Chondrocyte (in vitro differentiated cells): ENCODE measurements around the gene LENG1. TPM values are rescaled to one million over a fixed set of nuclear protein-coding genes. Genes with fewer than 3 reads are reported as not detected.

ENCODE experiments used
- DNase-seq: peaks from one replicate; pipeline ENCODE4 v3.0.0; 2021; ENCODE audit warnings: mixed read lengths, low spot score
- H3K27ac Mint-ChIP-seq: one replicate; pipeline ENCODE4 v1.8.0; 2021; ENCODE audit warnings: mild to moderate bottlenecking, moderate library complexity, mixed read lengths; ENCODE audit not compliant: unreplicated experiment
- H3K27me3 Mint-ChIP-seq: 2 replicates; pipeline ENCODE4 v1.8.0; 2021; ENCODE audit warnings: low read depth, mixed read lengths
- H3K36me3 Mint-ChIP-seq: 2 replicates; pipeline ENCODE4 v1.8.0; 2021; ENCODE audit warnings: low read depth, mixed read lengths
- H3K4me1 Mint-ChIP-seq: 2 replicates; pipeline ENCODE4 v1.8.0; 2021; ENCODE audit warnings: low read depth, mild to moderate bottlenecking, mixed read lengths
- H3K4me3 Mint-ChIP-seq: one replicate; pipeline ENCODE4 v1.8.0; 2021; ENCODE audit warnings: mild to moderate bottlenecking, moderate library complexity, mixed read lengths; ENCODE audit not compliant: unreplicated experiment
- H3K9me3 Mint-ChIP-seq: 2 replicates; pipeline ENCODE4 v1.8.0; 2021; ENCODE audit warnings: low read depth, mixed read lengths
- total RNA-seq: library from RNA; stranded (reverse); gene quantifications from 3 replicates; pipeline ENCODE4 v1.2.1, GENCODE V29; 2021
- TF ChIP-seq, protein P1 (sequence below): fragments of 200-600 bp; sonication (generic); IDR thresholded peaks from 2 replicates; pipeline ENCODE4 v1.5.0; 2021; ENCODE audit warnings: antibody characterized with exemption, mild to moderate bottlenecking, moderate library complexity

The LENG1 gene
- total RNA-seq, 1 donor from 2014 or later, result 6.0 TPM

DNA sequence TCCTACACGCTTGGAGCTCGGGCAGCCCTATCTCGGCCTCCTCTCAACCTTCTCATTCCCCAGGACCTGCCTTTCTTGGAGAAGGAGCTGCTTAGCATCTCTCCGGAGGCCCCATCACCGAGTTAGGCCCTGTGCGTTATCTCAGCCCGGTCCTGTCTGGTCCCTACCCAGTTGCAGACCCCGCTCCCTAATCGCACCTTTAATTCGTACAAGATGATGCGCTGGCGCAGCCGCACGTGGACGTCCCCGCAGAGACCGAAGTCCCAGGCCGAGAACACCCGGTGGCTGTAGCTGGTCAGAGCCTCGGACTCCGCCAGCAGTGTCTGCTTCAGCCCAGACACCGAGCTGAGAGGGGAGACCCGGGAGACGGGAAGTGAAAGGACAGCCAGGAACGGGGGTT, 5.7 kb upstream of the LENG1 start:
- Mint-ChIP-seq H3K4me3 (no peak overlapping the region), H3K27ac (no peak overlapping the region), H3K27me3 (no peaks in the 10 kb centered on the region), H3K4me1 (peaks cover 25% of the 10 kb centered on the region), H3K9me3 (no peaks in the 10 kb centered on the region), H3K36me3 (no peaks in the 10 kb centered on the region)
- no peak for DNase-seq
- TF ChIP-seq, protein P1, sequence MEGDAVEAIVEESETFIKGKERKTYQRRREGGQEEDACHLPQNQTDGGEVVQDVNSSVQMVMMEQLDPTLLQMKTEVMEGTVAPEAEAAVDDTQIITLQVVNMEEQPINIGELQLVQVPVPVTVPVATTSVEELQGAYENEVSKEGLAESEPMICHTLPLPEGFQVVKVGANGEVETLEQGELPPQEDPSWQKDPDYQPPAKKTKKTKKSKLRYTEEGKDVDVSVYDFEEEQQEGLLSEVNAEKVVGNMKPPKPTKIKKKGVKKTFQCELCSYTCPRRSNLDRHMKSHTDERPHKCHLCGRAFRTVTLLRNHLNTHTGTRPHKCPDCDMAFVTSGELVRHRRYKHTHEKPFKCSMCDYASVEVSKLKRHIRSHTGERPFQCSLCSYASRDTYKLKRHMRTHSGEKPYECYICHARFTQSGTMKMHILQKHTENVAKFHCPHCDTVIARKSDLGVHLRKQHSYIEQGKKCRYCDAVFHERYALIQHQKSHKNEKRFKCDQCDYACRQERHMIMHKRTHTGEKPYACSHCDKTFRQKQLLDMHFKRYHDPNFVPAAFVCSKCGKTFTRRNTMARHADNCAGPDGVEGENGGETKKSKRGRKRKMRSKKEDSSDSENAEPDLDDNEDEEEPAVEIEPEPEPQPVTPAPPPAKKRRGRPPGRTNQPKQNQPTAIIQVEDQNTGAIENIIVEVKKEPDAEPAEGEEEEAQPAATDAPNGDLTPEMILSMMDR, result no peak

DNA sequence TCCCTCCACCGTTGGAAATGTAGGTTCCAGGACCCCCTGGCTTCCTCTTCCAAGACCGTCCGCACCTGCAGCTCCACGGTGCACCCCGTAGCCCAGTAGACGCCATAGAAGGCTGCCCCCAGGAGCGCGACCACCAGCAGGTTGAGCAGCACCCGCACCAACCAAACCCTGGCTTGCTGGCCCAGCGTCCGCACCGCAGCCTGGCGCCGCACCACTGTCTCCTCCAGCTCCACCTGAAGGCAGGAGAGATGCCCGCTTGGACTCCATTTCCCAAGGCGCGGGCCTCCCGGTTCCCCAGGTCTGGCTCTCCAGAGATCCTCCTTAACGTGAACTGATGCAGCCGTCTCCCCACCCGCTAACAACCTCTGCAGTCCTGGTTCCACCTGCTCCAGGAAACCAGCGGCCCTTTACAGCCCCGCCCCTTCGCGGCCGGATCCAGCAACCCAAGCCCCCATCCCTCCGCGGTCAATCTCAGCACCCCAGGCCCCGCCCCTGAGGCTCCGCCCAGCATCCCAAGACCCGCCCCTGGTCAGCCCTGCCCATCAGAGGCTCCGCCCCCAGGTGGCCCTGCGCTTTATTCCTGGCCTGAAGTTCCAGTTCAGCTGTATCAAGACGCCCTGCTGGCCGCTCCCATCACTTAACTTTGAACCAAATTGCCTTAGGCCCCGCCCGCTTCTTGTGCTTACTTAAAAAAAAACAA, 5.0 kb upstream of the LENG1 start:
- DNase-seq, result no peak
- H3K9me3 Mint-ChIP-seq, result no peaks in the 10 kb centered on the region
- peak overlapping the region; percentile 42 for H3K4me3 Mint-ChIP-seq

DNA sequence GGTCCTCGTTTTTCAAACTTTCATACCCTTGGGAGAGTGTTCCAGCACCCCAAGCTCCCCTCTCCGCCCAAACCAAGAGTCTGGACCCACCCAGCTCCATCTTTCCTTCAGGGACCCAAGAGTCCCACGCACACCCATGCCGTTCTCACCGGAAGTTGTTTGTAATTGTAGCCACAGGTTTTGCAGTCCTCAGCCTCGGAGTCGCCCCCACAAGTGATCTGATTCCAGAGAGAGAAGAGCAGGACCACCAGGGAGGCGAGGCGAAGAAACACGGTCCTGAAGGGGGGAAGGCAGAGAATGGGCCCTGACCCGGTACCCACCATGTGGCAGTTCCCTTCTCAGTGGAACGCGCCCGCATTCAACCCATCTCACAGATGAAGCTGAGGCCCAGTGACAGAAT, 3.4 kb upstream of the LENG1 start:
- no peak for DNase-seq
- Mint-ChIP-seq H3K27ac (no peak overlapping the region), H3K36me3 (peaks cover 3% of the 10 kb centered on the region), H3K9me3 (no peaks in the 10 kb centered on the region), H3K27me3 (no peaks in the 10 kb centered on the region), H3K4me3 (no peak overlapping the region), H3K4me1 (peaks cover 41% of the 10 kb centered on the region)
- TF ChIP-seq, protein P1, result no peak

More for the DNA sequence above, 5.0 kb upstream of the LENG1 start:
- TF ChIP-seq, protein P1, result no peak
- H3K27me3 Mint-ChIP-seq, result no peaks in the 10 kb centered on the region
- peak overlapping the region; percentile 32 for H3K27ac Mint-ChIP-seq
- peaks cover 30% of the 10 kb centered on the region for H3K4me1 Mint-ChIP-seq
- H3K36me3 Mint-ChIP-seq, result no peaks in the 10 kb centered on the region

DNA sequence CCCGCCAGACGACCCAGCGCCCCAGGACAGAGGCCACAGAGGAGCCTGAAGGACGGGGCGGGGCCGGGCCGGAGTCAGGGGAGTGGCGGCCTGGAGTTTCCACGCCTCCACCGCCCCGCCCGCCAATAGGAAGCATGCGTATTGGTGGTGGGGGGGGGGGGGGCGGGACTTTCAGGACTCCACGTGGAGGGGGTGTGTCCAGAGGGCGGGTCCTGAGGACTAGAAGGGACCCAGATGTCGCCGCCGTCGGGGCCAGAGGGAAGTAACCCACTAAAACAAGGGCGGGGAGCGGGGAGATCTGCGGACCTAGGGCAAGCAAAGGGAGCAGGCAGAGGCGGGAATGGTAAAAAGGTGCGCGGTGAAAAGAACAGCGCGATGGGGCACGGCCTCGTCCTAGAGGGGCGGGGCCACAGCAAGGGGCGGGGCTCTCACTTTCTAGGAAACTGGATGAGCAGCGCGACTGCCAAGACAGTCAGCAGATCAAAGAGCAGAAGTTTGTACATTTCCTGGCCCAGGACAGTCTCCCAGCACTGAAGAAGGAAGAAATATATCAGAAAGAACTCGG, 2.8 kb upstream of the LENG1 start:
- H3K4me3 Mint-ChIP-seq, result peak overlapping the region; percentile 82
- no peak for DNase-seq

DNA sequence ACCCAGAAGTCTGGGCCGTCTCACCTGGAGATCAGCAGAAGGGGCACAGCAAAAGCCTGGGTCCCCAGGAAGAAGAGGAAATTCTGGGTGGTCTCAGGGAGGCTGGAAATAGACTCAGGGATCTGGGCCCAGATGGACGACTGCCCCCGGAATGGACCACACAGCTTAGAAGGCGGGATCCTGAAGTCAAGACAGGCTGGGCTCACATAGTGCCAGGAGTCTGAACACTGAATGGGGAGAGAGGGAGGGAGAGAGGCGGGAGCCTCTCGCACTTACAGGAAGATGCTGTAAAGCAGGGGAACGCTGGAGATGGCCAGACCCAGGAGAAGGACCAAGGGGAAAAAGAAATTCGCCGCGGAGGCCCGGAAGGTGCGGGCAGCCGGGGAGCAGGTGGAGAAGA, 1.3 kb upstream of the LENG1 start:
- Mint-ChIP-seq H3K4me1 (peaks cover 44% of the 10 kb centered on the region), H3K27ac (peak overlapping the region; percentile 97), H3K9me3 (no peaks in the 10 kb centered on the region), H3K27me3 (no peaks in the 10 kb centered on the region), H3K4me3 (peak overlapping the region; percentile 94), H3K36me3 (peaks cover 9% of the 10 kb centered on the region)
- TF ChIP-seq, protein P1, result no peak
- DNase-seq, result no peak

More for the DNA sequence above, 2.8 kb upstream of the LENG1 start:
- Mint-ChIP-seq H3K27ac (peak overlapping the region; percentile 69), H3K4me1 (peaks cover 41% of the 10 kb centered on the region), H3K36me3 (peaks cover 3% of the 10 kb centered on the region), H3K27me3 (no peaks in the 10 kb centered on the region), H3K9me3 (no peaks in the 10 kb centered on the region)
- TF ChIP-seq, protein P1, result no peak
